Islet of Langerhans (tissue), 1 donor: Measurements from ENCODE around the gene DPYSL5.

Experiments used
- FAIRE-seq: peaks from one replicate; lab custom pipeline; 2011; peaks lifted over from hg19 to GRCh38; lab: Jason Lieb, UNC

The DPYSL5 gene

GRCh38 chr2:26997394-26997793 is 149.5 kb downstream of the DPYSL5 start:
- FAIRE-seq: no peak

GRCh38 chr2:26998323-26998722 is 150.4 kb downstream of the DPYSL5 start:
- FAIRE-seq: no peak
